ENCODE data around the gene CCDC27.
"Not testable (repeated sequence)": the region's sequence is repeated elsewhere in the genome, so short reads cannot be mapped to it uniquely, and the experiment has no call there.

The CCDC27 gene

GRCh38 chr1:3796215-3797061 is 44.2 kb downstream of the CCDC27 start, which contains the start of gene LRRC47:
TSS of gene LRRC47 (minus strand) at chr1:3796498. CDS start at chr1:3796476, 22 bp downstream.
- peak; percentile 45 to 85 for DNase-seq

GRCh38 chr1:3799976-3800685 is 47.9 kb downstream of the CCDC27 start:
- no peak for DNase-seq

- DNase-seq = not testable (repeated sequence)
Measured at GRCh38 chr1:3800795-3801194, 48.5 kb downstream of the CCDC27 start.

GRCh38 chr1:3803905-3804626 is 51.8 kb downstream of the CCDC27 start:
- DNase-seq = no peak

GRCh38 chr1:3804627-3804944 is 52.3 kb downstream of the CCDC27 start:
- not testable (repeated sequence) for DNase-seq

- no peak for DNase-seq
Measured at GRCh38 chr1:3805038-3805437, 52.8 kb downstream of the CCDC27 start.

- no peak for DNase-seq
Measured at GRCh38 chr1:3807769-3808168, 55.5 kb downstream of the CCDC27 start.

- DNase-seq = no peak
Measured at GRCh38 chr1:3809680-3810079, 57.4 kb downstream of the CCDC27 start.

GRCh38 chr1:3810149-3810761 is 58.0 kb downstream of the CCDC27 start:
- DNase-seq = not testable (repeated sequence)

GRCh38 chr1:3811595-3811911 is 59.3 kb downstream of the CCDC27 start:
- DNase-seq = no peak

- DNase-seq = no peak
Measured at GRCh38 chr1:3814065-3814464, 61.8 kb downstream of the CCDC27 start.

GRCh38 chr1:3814771-3815561 is 62.7 kb downstream of the CCDC27 start:
- no peak for DNase-seq

- no peak for DNase-seq
Measured at GRCh38 chr1:3816331-3817137, 64.3 kb downstream of the CCDC27 start.

GRCh38 chr1:3817138-3817740 is 65.0 kb downstream of the CCDC27 start:
- DNase-seq = no peak

GRCh38 chr1:3817821-3818597 is 65.8 kb downstream of the CCDC27 start:
- DNase-seq = no peak

- no peak for DNase-seq
Measured at GRCh38 chr1:3819771-3820200, 67.5 kb downstream of the CCDC27 start.

- DNase-seq = no peak
Measured at GRCh38 chr1:3820316-3820715, 68.1 kb downstream of the CCDC27 start.

- DNase-seq = peak; percentile 77 to 90
Measured at GRCh38 chr1:3821004-3821403, 68.8 kb downstream of the CCDC27 start.
